HCEC 1CT (cell line): ENCODE measurements around the gene IKZF5.
A peak's percentile ranks its signal among the peaks of the same experiment; 100 is the strongest.

Experiments
- DNase-seq: peaks from one replicate; pipeline ENCODE4 v3.0.0-alpha.2; 2017

Gene IKZF5

DNA sequence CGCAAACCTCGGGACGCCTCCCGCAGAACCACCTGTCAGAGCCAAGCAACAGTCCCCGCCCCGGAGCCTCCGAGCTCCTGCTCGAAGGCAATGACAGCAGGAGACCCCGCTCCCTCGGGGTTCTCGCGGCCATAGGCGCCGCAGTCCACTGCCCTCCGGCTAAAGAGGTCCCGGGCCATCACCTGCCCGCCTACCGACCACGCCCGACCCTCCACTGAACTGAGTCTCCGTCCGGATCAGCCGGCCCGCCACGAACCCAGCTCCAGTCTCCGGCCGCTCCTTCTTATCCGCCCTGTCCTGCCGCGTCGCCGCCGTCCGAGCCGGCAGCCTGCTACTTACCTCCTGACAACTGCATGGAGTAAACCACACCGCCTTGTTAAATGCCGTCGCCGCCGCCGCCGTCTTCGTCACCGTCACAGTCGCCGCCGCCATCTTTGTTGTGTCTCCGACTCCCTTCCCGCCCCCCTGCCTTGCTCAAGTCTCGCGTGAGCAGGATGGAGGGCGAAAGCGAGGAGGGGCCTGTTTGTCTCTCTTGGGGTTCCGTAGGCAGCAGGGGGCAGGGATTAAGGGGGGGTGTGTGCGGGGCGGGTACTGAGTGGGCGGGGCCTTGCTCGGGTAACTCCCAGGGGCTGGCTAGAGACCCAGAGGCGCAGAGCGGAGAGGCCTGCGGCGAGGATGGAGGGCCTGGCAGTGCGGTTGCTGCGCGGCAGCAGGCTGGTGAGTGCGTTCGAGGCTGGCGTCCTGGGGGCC, at the start of gene IKZF5, which contains the start of gene ACADSB:
TSS of gene IKZF5 (minus strand) at position 441 of the 750 bp plus-strand sequence. CDS start 10,170 bp downstream, outside the sequence.
TSS of gene ACADSB (plus strand) at position 652 of the 750 bp plus-strand sequence. CDS start at position 676, 24 bp downstream.
- peak; percentile 97 for DNase-seq

DNA sequence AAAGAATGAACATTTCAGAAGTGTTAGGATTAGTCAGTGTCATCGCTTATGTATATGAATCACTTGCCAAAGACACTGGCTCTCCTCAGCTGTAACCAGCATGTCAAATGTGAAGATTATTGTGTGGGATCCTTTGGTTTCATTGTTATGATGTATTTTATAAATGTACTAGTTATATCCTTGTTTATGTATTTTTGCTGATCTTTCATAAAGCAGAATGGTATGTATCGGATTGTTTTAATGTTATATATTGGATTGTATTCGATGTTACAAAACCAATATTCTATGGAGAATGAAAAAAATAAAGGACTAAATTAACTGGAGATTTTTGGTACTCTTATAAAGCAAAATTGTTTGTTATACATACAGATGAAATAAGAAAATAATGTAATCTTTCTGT, 49.4 kb upstream of the IKZF5 start:
- no peak for DNase-seq

- DNase-seq = no peak
Measured at GRCh38 chr10:123045961-123046731, 37.6 kb upstream of the IKZF5 start.

- DNase-seq = peak; percentile 36
Measured at GRCh38 chr10:123044391-123044790, 35.8 kb upstream of the IKZF5 start.

GRCh38 chr10:123043409-123043925, 34.9 kb upstream of the IKZF5 start:
- peak; percentile 66 for DNase-seq

DNA sequence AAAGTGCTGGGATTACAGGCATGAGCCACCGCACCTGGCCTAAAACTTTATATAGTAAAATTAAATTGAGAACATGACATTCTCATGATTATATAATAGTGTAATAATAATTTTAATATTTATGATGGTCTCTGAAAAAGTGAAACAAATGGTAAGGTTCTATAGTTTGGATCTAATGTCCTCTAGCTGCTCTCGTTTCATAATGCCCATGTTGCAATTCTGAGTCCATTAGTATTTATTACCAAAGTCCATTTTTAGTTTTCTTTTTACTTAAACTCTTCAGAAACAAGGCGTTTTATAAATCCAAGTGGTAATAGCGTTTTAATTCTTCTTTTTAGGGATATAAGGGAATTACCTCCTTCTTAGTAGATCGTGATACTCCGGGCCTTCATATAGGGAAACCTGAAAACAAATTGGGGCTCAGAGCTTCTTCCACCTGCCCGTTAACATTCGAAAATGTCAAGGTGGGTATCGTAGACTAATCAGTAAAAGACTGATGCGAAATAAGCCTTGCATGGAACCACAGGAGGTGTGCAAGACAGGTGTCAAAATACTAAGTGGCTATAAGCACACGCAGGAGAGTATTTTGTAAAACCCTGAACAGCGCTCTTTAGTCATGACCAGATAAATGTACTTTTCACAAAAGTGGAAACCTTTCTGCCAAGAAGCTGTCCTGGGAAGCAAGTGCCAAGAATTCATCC, 34.3 kb upstream of the IKZF5 start:
- DNase-seq = no peak

DNA sequence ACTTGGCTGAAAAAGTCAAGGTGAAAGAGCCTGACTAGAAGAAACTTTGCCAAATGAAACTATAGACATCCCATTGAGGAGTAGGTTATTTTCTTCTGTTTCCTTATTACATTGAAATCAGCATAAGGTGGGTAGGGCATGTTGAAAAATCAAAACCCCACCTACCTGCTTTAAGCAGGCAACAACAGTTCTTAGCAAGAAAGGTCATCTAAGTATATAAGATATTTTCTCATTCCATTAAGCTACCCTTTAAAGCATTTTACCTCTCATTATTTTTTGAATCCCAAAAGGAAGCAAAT, 31.0 kb upstream of the IKZF5 start:
- DNase-seq = no peak

DNA sequence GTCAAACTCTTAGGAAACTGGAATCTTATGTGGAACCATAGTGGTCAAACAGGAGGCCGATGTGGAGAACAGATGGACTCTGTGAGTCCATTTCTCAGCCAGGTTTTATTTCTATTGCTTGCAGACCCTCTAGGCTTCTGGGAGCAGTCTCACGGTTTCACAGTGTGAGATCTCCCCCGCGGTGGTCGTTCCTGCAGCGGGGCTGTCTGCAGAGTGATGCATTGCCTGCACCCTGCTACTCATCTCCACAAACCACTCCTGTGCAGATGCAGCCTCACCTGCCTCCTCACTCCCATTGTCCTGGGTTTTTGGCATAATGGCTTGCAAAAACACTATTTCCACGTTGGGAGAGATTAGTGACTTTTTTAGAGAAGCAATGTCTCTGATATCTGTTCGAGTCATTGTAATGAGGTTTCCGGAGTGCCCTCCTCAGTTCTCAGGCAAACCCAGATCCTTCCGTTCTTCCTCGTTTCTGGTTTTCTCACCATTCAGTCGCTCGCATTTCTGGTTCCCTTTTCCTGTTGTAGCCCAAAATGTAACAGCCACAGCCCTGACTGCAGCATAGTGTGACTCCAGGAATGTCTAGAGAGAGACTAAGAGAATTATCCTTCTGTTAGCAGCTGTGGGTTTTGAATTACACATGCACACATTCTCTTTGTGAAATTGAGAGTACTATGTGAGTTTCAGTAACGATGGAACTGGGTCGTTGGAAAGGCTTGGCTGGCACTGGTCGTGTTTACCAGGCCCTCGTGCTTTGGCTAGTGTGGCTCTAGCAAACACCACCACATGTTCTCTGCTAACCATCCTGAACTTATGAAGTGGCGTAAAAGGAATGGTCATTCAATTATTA, 30.4 kb upstream of the IKZF5 start:
- DNase-seq = no peak

GRCh38 chr10:123035467-123036086, 27.0 kb upstream of the IKZF5 start:
- no peak for DNase-seq

DNA sequence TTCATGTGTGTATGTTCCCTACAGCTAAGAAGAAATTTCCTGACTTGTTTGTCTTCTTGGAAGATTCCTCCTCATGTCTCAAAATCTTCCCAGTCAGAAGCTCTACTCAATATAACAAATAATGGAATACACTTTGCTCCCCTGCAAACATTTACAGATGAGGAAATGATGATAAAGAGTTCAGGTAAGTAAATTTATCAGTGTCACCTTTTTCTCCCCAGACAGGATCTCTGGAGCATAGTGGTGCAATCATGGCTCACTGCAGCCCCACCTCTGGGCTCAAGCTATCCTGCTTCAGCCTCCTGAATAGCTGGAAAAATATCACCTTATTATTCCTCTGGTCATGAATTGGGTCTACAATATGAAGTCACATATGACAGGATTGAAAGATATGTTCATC, 25.7 kb upstream of the IKZF5 start:
- no peak for DNase-seq

GRCh38 chr10:123031124-123031523, 22.5 kb upstream of the IKZF5 start:
- no peak for DNase-seq

- DNase-seq = no peak
Measured at GRCh38 chr10:123027861-123028260, 19.3 kb upstream of the IKZF5 start.

DNA sequence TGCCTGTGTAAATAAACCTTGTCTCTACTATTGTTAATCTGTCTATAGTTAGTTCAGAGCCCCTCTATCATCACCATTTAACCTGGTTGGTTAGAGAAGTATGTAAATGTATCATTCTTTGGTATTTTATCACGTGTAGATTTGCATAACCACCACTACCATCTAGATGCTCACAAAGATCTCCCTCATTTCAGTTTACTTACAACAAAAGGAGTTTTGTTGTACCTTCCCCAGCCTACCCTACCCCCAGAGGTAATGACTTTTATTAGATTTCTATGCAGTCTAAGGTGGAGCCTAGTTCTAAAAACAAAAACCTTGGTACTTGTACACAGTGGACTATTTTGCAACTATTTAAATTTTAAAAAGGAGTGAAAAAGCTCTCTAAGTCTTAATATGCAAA, 17.7 kb upstream of the IKZF5 start:
- DNase-seq = no peak

- DNase-seq = no peak
Measured at GRCh38 chr10:123024540-123024939, 15.9 kb upstream of the IKZF5 start.

DNA sequence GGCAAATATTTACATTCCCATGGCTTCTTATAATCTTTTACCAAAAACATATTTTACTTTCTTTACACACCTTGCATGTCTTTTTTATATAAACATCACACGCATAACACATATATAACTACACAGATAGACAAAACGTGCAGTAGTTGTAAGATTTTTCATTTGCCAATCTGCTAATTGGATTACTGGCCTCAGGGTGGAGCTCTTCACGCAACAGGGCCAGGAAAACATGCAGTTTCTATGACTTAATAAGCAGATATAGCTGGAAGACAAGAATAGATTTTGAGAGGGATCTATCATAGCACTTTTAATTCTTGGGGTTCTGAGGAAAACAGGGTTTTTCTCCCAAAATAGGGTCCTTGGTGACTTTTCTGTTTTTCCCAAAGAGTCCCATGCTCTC, 12.9 kb upstream of the IKZF5 start:
- peak; percentile 16 for DNase-seq

- no peak for DNase-seq
Measured at GRCh38 chr10:123019941-123020703, 11.5 kb upstream of the IKZF5 start.

GRCh38 chr10:123019264-123019663, 10.7 kb upstream of the IKZF5 start:
- no peak for DNase-seq

GRCh38 chr10:123018531-123018930, 9.9 kb upstream of the IKZF5 start:
- DNase-seq = no peak

GRCh38 chr10:123017421-123018165, 9.0 kb upstream of the IKZF5 start:
- DNase-seq = no peak

DNA sequence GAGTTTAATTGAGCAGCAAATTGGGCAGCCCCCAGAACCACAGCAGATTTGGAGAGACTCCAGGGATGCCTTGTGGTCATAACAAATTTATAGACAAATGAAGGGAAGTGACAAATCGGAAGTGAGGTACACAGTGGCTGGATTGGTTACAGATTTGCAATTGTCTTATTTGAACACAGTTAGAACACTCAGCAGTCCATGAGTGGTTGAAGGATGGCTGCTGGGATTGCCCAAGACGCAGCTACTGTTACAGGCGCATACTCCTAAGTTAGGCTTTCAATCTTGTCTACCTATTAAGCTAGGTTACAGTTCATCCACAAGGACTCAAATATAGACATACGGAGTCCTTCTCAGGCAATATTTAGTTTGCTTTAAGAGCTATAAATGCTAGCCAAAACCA, 7.6 kb upstream of the IKZF5 start:
- DNase-seq = no peak

DNA sequence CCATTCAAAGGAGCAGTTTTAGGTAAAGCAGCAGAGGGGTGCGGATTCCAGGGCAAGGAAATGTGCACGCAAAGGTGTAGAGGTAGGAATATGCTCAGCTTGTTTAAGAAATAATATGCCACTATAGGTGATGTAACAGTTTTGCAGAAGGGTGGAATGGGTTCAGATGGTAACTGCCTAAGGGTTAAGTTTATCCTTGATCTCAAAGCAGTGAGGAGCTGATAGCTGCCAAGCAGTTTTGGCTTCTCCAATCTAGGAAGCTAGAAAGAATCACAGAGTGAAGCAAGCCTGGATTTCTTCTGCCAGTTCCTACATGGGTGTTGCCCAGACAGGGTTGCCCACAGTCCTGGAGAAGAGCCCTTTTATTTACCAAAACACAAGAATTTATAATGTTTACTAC, 6.2 kb upstream of the IKZF5 start:
- DNase-seq = no peak
